Mesodermal cell (in vitro differentiated cells): ENCODE results near the gene YIPF5.

Experiments
- H3K27ac ChIP-seq: 2 replicates; pipeline ENCODE4 v1.7.0; 2013; ENCODE audit warnings: mild to moderate bottlenecking, low read depth, low read length, moderate library complexity; ENCODE audit not compliant: severe bottlenecking
- H3K36me3 ChIP-seq: 2 replicates; pipeline ENCODE4 v1.7.1; 2013; ENCODE audit warnings: mild to moderate bottlenecking, low read length, moderate library complexity; ENCODE audit not compliant: control insufficient read depth, insufficient read depth
- H3K4me1 ChIP-seq: one replicate; pipeline ENCODE4 v1.7.1; 2013; ENCODE audit warnings: mild to moderate bottlenecking, low read length; ENCODE audit not compliant: insufficient read depth, control insufficient read depth, poor library complexity, severe bottlenecking
- H3K4me3 ChIP-seq: 2 replicates; pipeline ENCODE4 v1.7.0; 2013; ENCODE audit warnings: low read length, control low read depth, mild to moderate bottlenecking; ENCODE audit not compliant: insufficient read depth, poor library complexity, severe bottlenecking; ENCODE audit errors: extremely low read depth
- H3K9me3 ChIP-seq: 2 replicates; pipeline ENCODE4 v1.7.1; 2013; ENCODE audit warnings: mild to moderate bottlenecking, low read length, moderate library complexity; ENCODE audit not compliant: control insufficient read depth
- WGBS, 2 experiments: methylation state at CpG; one replicate each; pipeline ENCODE4 v1.1.5; 2013; ENCODE audit warnings: missing lambda C conversion rate in 2 of 2; ENCODE audit not compliant: insufficient coverage in 2 of 2; 5-methylcytosine and 5-hydroxymethylcytosine counted together

Gene YIPF5

GRCh38 chr5:144142824-144143162, 27.7 kb downstream of the YIPF5 start:
- no peaks in the 10 kb centered on the region for H3K36me3 ChIP-seq
- H3K4me1 ChIP-seq = no peaks in the 10 kb centered on the region
- H3K4me3 ChIP-seq = no peak overlapping the region
- 80 to 89% methylated on average over 1 of the region's 1 CpG for WGBS, 2 experiments
- no peak overlapping the region for H3K27ac ChIP-seq
- no peaks in the 10 kb centered on the region for H3K9me3 ChIP-seq

DNA sequence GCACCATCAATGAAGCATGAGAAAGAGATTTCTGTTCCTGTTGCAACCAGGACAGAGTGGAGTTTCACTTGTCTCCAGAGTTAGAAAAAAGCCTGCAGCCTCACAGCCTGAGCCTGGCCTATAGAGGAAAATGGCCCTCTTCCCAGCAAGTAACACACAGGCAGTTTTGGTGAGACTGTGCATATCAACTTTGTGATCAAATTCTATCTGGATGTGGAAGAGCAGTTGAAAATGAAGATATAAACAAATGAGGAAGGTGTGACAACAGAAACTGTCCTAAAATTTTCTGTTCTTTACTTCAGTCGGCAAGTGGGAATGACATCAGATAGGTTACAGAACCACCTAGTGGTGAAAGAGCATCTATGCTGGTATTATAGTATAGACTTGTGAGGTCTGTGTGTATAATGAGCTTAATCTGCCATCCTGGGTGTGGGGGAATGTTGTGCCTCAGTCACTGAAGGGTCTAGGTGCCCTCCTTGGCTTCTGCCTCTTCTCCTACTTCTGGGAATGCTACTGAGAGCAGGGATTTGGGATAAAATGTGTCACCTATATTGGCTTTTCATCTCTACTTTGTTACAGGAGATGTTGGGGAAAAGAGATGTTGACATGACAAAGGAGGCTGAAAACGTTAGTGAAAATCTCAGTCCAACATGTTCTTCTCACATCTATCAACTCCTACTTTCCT, 28.2 kb downstream of the YIPF5 start:
- WGBS, 2 experiments = 29 to 40% methylated on average over 1 of the region's 2 CpGs
- H3K4me3 ChIP-seq = no peak overlapping the region
- no peaks in the 10 kb centered on the region for H3K9me3 ChIP-seq
- no peaks in the 10 kb centered on the region for H3K4me1 ChIP-seq
- H3K36me3 ChIP-seq = no peaks in the 10 kb centered on the region
- no peak overlapping the region for H3K27ac ChIP-seq

GRCh38 chr5:144141585-144141984, 28.9 kb downstream of the YIPF5 start:
- H3K27ac ChIP-seq = no peak overlapping the region
- no peaks in the 10 kb centered on the region for H3K9me3 ChIP-seq
- no peaks in the 10 kb centered on the region for H3K36me3 ChIP-seq
- 83 to 89% methylated on average over 2 of the region's 2 CpGs for WGBS, 2 experiments
- no peaks in the 10 kb centered on the region for H3K4me1 ChIP-seq
- H3K4me3 ChIP-seq = no peak overlapping the region

- WGBS, 2 experiments = 91 to 93% methylated on average over 5 of the region's 5 CpGs
- no peaks in the 10 kb centered on the region for H3K9me3 ChIP-seq
- H3K36me3 ChIP-seq = no peaks in the 10 kb centered on the region
- H3K4me3 ChIP-seq = no peak overlapping the region
- H3K4me1 ChIP-seq = no peaks in the 10 kb centered on the region
- H3K27ac ChIP-seq = no peak overlapping the region
These were observed 30.9 kb downstream of the YIPF5 start for GRCh38 chr5:144139586-144139985.

GRCh38 chr5:144135113-144135762, 35.2 kb downstream of the YIPF5 start:
- Histone ChIP-seq H3K9me3 (no peaks in the 10 kb centered on the region), H3K4me3 (no peak overlapping the region), H3K27ac (no peak overlapping the region), H3K36me3 (no peaks in the 10 kb centered on the region), H3K4me1 (no peaks in the 10 kb centered on the region)
- 86 to 90% methylated on average over 1 of the region's 3 CpGs for WGBS, 2 experiments

GRCh38 chr5:144134194-144134826, 36.1 kb downstream of the YIPF5 start:
- no peaks in the 10 kb centered on the region for H3K4me1 ChIP-seq
- no peaks in the 10 kb centered on the region for H3K9me3 ChIP-seq
- no peak overlapping the region for H3K4me3 ChIP-seq
- H3K36me3 ChIP-seq = no peaks in the 10 kb centered on the region
- whole genome bisulfite sequencing, 2 experiments = 100% methylated on average over 2 of the region's 2 CpGs; no CpG with 5 or more reads in 1 of the 2 experiments
- no peak overlapping the region for H3K27ac ChIP-seq

GRCh38 chr5:144133050-144133633, 37.3 kb downstream of the YIPF5 start:
- no peaks in the 10 kb centered on the region for H3K9me3 ChIP-seq
- H3K4me3 ChIP-seq = no peak overlapping the region
- WGBS, 2 experiments = 85 to 100% methylated on average over 1 to 2 of the region's 4 CpGs
- H3K4me1 ChIP-seq = no peaks in the 10 kb centered on the region
- no peaks in the 10 kb centered on the region for H3K36me3 ChIP-seq
- H3K27ac ChIP-seq = no peak overlapping the region

- no peaks in the 10 kb centered on the region for H3K4me1 ChIP-seq
- no peak overlapping the region for H3K4me3 ChIP-seq
- H3K9me3 ChIP-seq = no peaks in the 10 kb centered on the region
- WGBS, 2 experiments = 80 to 100% methylated on average over 1 of the region's 4 CpGs
- no peaks in the 10 kb centered on the region for H3K36me3 ChIP-seq
- no peak overlapping the region for H3K27ac ChIP-seq
These were observed 39.2 kb downstream of the YIPF5 start for GRCh38 chr5:144131261-144131660.

DNA sequence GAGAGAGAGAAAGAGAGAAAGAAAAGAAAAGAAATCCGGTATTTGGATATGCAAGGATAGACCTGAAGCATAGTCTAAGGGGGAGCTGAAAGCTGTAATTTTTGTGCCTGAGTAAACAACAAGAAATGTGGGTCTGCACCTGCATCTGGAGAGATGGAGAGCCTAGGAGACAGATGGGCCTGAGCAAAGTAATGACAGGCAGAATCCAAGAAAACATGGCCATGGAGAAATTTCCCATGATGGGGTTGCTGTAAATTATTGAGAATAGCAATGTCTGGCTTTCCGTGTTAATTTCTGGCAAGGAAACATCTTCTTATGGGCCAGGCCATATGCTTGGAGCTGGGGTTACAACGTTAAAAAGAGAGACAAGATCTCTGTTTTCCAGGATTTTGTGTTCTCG, 40.2 kb downstream of the YIPF5 start:
- 82 to 92% methylated on average over 2 of the region's 4 CpGs for WGBS, 2 experiments
- no peaks in the 10 kb centered on the region for H3K4me1 ChIP-seq
- no peak overlapping the region for H3K4me3 ChIP-seq
- H3K36me3 ChIP-seq = no peaks in the 10 kb centered on the region
- no peaks in the 10 kb centered on the region for H3K9me3 ChIP-seq
- H3K27ac ChIP-seq = no peak overlapping the region

- Histone ChIP-seq H3K27ac (no peak overlapping the region), H3K9me3 (no peaks in the 10 kb centered on the region), H3K36me3 (no peaks in the 10 kb centered on the region), H3K4me1 (no peaks in the 10 kb centered on the region), H3K4me3 (no peak overlapping the region)
- WGBS, 2 experiments = 89 to 94% methylated on average over 3 of the region's 4 CpGs
These were observed 41.6 kb downstream of the YIPF5 start for GRCh38 chr5:144128844-144129243.

GRCh38 chr5:144126707-144127106, 43.8 kb downstream of the YIPF5 start:
- no peaks in the 10 kb centered on the region for H3K4me1 ChIP-seq
- H3K36me3 ChIP-seq = no peaks in the 10 kb centered on the region
- no peaks in the 10 kb centered on the region for H3K9me3 ChIP-seq
- H3K4me3 ChIP-seq = no peak overlapping the region
- H3K27ac ChIP-seq = no peak overlapping the region
- 91 to 92% methylated on average over 3 of the region's 4 CpGs for WGBS, 2 experiments
